ENCODE results near the gene CDK12. TPM values are rescaled to one million over a fixed set of nuclear protein-coding genes. Genes with fewer than 3 reads are reported as not detected.

Gene CDK12
- total and polyA plus RNA-seq, 4 donors, result 7.5 to 30.3 (median 15.0) TPM

- peak; percentile 54 for DNase-seq (ENCODE audit: low spot score)
- Histone ChIP-seq H3K9me3 (ENCODE audit: control insufficient read depth in 4 of 4, low read length in 3 of 4) (no peaks in the 10 kb centered on the region), H3K4me1 (ENCODE audit: control insufficient read depth in 4 of 4, insufficient read depth in 4 of 4, low read length in 3 of 4) (peaks cover 4 to 13% (median 9%) of the 10 kb centered on the region in 4 donors), H3K4me3 (ENCODE audit: low read depth in 1 of 3, low read length in 3 of 3) (no peak overlapping the region), H3K27me3 (ENCODE audit: control insufficient read depth in 4 of 4, insufficient read depth in 4 of 4, low read length in 3 of 4) (no peaks in the 10 kb centered on the region), H3K9ac (ENCODE audit: low read depth in 1 of 2, low read length in 2 of 2) (no peak overlapping the region), H3K27ac (ENCODE audit: low read depth in 1 of 2, low read length in 2 of 2) (no peak overlapping the region), H3K36me3 (ENCODE audit: control insufficient read depth in 4 of 4, insufficient read depth in 3 of 4, low read depth in 1 of 4, low read length in 3 of 4) (no peaks in the 10 kb centered on the region)
- TF ChIP-seq FOXA1 (IDR thresholded peaks at IDR 0.05), result no peak
- no peak for TF ChIP-seq HNF4A (conservative IDR thresholded peaks at IDR 0.05)
- TF ChIP-seq ZBTB33 (IDR thresholded peaks at IDR 0.05), result no peak
- TF ChIP-seq GABPA (IDR thresholded peaks at IDR 0.05 in 1 of 2, conservative IDR thresholded peaks at IDR 0.05 in 1 of 2), result no peak
- TF ChIP-seq, protein P1, sequence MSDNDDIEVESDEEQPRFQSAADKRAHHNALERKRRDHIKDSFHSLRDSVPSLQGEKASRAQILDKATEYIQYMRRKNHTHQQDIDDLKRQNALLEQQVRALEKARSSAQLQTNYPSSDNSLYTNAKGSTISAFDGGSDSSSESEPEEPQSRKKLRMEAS (IDR thresholded peaks at IDR 0.05), result no peak
- TF ChIP-seq CTCF (IDR thresholded peaks at IDR 0.05; ENCODE audit: low read depth, low read length, missing input control), result no peak
- no peak for TF ChIP-seq TAF1 (conservative IDR thresholded peaks at IDR 0.05)
- TF ChIP-seq HNF4G (IDR thresholded peaks at IDR 0.05), result no peak
- TF ChIP-seq RAD21 (IDR thresholded peaks at IDR 0.05), result no peak
- no peak for TF ChIP-seq RXRA (IDR thresholded peaks at IDR 0.05)
- TF ChIP-seq EGR1 (IDR thresholded peaks at IDR 0.05; ENCODE audit: low read depth in 2 of 2), result no peak
- no peak for TF ChIP-seq JUND (IDR thresholded peaks at IDR 0.05)
- TF ChIP-seq FOXA2 (IDR thresholded peaks at IDR 0.05), result no peak
- no peak for TF ChIP-seq REST (IDR thresholded peaks at IDR 0.05)
- WGBS, result 46% methylated on average over 8 of the region's 8 CpGs
Observed at GRCh38 chr17:39579318-39580081, 118.2 kb downstream of the CDK12 start.

GRCh38 chr17:39580082-39580468 is 118.8 kb downstream of the CDK12 start:
- Histone ChIP-seq H3K4me1 (ENCODE audit: control insufficient read depth in 4 of 4, insufficient read depth in 4 of 4, low read length in 3 of 4) (peaks cover 4 to 13% (median 9%) of the 10 kb centered on the region in 4 donors), H3K9me3 (ENCODE audit: control insufficient read depth in 4 of 4, low read length in 3 of 4) (no peaks in the 10 kb centered on the region), H3K27me3 (ENCODE audit: control insufficient read depth in 4 of 4, insufficient read depth in 4 of 4, low read length in 3 of 4) (no peaks in the 10 kb centered on the region), H3K36me3 (ENCODE audit: control insufficient read depth in 4 of 4, insufficient read depth in 3 of 4, low read depth in 1 of 4, low read length in 3 of 4) (no peaks in the 10 kb centered on the region), H3K4me3 (ENCODE audit: low read depth in 1 of 3, low read length in 3 of 3) (no peak overlapping the region), H3K27ac (ENCODE audit: low read depth in 1 of 2, low read length in 2 of 2) (no peak overlapping the region), H3K9ac (ENCODE audit: low read depth in 1 of 2, low read length in 2 of 2) (no peak overlapping the region)
- DNase-seq (ENCODE audit: low spot score), result no peak
- no peak for TF ChIP-seq JUND (IDR thresholded peaks at IDR 0.05)
- no peak for TF ChIP-seq FOXA2 (IDR thresholded peaks at IDR 0.05)
- no peak for TF ChIP-seq RXRA (IDR thresholded peaks at IDR 0.05)
- TF ChIP-seq GABPA (IDR thresholded peaks at IDR 0.05 in 1 of 2, conservative IDR thresholded peaks at IDR 0.05 in 1 of 2), result no peak
- no peak for TF ChIP-seq ZBTB33 (IDR thresholded peaks at IDR 0.05)
- WGBS, result 92% methylated on average over 7 of the region's 7 CpGs

Data from liver (tissue), 9 donors.